HK-2 (cell line): Measurements from ENCODE around the gene VCAN.

Experiments used
- DNase-seq: peaks from one replicate; pipeline ENCODE4 v3.0.0-alpha.2; 2018; ENCODE audit not compliant: unreplicated experiment

Gene VCAN

DNA sequence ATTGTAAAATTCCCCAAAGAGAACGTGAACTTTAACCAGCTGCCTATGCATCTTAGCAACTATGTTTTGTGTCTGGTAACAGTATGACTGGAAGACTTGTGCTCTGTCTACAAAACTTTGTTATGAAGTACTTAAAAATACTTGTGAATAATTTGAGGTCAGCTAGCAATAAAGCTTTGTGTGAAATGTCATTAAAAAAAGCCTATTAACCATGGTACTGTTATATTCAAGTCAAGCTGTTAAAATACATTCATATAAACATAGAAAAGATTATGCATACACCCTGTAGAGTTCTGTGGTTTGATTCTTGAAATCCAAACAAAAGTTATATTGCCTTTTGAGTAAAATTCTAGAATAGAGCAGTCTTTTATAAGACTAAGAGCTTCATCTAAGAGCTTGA lies 60.1 kb downstream of the VCAN start:
- no peak for DNase-seq

DNA sequence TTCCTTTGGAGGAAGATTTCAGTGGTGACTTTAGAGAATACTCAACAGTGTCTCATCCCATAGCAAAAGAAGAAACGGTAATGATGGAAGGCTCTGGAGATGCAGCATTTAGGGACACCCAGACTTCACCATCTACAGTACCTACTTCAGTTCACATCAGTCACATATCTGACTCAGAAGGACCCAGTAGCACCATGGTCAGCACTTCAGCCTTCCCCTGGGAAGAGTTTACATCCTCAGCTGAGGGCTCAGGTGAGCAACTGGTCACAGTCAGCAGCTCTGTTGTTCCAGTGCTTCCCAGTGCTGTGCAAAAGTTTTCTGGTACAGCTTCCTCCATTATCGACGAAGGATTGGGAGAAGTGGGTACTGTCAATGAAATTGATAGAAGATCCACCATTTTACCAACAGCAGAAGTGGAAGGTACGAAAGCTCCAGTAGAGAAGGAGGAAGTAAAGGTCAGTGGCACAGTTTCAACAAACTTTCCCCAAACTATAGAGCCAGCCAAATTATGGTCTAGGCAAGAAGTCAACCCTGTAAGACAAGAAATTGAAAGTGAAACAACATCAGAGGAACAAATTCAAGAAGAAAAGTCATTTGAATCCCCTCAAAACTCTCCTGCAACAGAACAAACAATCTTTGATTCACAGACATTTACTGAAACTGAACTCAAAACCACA lies 67.4 kb downstream of the VCAN start:
- DNase-seq: no peak

DNA sequence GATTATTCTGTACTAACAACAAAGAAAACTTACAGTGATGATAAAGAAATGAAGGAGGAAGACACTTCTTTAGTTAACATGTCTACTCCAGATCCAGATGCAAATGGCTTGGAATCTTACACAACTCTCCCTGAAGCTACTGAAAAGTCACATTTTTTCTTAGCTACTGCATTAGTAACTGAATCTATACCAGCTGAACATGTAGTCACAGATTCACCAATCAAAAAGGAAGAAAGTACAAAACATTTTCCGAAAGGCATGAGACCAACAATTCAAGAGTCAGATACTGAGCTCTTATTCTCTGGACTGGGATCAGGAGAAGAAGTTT lies 67.9 kb downstream of the VCAN start:
- DNase-seq: no peak

DNA sequence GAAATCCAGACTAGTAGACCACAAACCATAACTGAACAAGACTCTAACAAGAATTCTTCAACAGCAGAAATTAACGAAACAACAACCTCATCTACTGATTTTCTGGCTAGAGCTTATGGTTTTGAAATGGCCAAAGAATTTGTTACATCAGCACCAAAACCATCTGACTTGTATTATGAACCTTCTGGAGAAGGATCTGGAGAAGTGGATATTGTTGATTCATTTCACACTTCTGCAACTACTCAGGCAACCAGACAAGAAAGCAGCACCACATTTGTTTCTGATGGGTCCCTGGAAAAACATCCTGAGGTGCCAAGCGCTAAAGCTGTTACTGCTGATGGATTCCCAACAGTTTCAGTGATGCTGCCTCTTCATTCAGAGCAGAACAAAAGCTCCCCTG lies 68.6 kb downstream of the VCAN start:
- DNase-seq: no peak

DNA sequence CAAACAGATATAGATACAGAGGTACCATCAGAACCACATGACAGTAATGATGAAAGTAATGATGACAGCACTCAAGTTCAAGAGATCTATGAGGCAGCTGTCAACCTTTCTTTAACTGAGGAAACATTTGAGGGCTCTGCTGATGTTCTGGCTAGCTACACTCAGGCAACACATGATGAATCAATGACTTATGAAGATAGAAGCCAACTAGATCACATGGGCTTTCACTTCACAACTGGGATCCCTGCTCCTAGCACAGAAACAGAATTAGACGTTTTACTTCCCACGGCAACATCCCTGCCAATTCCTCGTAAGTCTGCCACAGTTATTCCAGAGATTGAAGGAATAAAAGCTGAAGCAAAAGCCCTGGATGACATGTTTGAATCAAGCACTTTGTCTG lies 69.2 kb downstream of the VCAN start:
- DNase-seq: no peak

DNA sequence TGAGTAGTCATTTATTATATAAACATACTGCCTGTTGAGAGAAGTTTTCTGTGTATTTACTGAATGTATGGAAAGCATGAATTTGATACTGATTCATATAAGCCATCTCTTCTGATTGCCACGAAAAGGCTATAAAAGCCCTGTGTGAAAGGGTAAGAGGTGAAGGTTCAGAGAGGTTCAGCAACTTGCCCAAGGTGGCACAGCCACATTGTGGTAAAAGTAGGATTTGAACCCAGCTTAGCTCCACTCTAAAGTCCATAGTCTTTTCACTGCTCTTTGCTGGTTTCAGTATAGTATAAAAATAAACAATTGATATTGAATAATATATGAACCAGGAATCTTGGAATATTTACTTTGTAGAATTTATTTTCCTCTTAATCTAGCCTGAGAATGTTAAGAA lies 71.3 kb downstream of the VCAN start:
- DNase-seq: no peak

DNA sequence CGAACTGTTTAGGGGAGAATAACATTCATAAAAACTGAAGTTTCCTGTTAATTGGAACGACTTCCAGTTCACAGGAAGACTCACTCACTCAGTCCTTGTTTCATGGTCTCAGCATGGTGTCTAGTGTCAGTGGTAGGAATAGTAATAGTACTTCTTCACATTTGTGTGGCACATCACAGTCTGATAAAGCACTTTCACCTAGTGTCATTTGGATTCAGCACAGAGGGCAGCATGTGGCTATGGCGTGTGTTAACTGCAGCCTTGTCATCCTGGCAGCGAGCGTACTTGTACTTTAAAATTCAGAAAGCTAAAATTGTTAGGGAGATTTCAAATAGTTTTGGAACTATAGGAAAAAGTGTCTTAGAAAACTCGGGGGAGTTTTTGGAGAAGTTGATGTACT lies 72.4 kb downstream of the VCAN start:
- no peak for DNase-seq

DNA sequence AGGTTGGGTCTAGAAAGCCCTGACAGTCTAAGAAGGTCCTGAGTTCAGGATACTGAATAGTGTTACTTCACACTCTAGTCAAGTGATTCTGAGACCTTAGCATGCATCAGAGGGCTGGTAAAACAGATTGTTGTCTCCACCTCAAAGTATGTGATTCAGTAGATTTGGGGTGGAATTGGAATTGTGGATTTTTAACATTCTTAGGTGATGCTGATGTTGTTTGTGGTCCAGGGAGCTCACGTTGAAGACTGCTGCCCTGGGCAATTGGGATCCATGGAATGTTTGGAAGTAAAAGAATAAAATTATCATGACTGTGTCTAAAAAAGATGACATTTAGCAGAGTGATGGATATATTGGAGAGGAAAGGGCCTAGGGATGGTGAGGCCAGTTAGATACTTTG lies 75.6 kb downstream of the VCAN start:
- no peak for DNase-seq

DNA sequence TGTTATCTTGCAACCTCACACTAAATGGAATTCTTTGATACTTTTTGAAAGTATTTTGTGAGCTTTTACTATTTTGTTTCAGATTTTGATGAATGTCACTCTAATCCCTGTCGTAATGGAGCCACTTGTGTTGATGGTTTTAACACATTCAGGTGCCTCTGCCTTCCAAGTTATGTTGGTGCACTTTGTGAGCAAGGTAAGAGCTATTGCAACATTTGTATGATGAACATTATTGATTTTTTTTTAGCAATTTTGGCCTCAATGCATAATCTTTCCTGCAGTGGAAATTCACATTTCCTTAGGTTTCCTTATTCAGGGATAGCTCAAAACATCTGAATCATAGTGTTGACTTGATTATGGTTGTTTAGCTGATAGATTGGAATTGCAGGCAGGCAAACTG lies 76.3 kb downstream of the VCAN start:
- DNase-seq: no peak

DNA sequence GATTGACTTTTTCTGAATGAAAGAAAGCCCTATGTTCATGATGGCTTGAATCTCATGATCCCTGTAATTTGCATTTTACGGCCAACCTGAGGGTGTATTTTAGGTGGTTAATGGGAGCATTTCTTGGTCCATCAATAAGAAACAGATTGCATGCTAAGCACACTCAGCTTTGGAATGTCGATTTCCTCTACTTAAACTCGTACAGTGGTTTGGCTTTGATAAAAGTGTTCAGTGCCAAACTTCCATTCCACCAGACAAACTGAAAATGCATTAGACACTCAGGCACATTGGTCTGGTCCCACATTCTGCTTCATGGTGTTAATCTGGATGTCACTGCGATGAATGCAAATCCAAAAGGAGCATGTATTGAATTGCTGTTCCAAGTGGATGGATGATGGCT lies 77.0 kb downstream of the VCAN start:
- DNase-seq: no peak

DNA sequence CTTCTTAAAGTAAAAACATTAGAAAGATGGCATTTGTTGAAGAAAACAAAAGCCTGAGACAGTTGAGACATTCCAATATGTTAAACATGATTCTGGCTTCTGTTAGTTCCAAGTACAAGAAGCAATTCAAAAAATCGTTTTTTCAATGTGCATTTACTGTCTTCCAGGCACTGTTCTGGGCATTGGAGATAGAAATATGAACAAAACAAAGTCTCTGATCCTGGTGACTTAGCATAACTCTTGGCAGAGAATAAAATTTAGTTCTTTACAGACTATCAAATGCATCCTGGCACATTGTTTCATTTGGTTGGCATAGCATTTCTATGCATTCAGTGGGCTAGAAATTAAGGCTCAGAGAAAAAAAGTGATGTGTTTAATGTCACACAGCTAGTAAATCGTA lies 77.5 kb downstream of the VCAN start:
- no peak for DNase-seq

DNA sequence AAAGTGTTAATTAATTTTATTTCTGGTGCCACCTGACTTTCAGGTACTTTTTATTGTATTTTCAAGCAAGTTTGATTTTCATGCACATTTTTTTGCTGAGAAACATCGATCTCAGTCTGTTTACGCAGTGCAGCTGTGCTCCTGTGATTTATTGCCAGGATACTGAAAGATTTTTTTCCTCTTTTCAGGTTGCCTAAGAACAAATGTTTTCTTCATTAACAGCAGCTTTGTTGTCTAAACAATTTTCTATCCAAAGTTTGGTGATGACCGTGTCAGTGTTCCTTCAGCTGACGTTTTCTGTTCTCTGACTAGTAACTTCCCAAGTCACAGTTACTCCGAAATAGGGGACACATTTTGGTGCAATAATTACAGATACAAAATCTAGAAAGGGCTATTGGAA lies 78.1 kb downstream of the VCAN start:
- DNase-seq: no peak

DNA sequence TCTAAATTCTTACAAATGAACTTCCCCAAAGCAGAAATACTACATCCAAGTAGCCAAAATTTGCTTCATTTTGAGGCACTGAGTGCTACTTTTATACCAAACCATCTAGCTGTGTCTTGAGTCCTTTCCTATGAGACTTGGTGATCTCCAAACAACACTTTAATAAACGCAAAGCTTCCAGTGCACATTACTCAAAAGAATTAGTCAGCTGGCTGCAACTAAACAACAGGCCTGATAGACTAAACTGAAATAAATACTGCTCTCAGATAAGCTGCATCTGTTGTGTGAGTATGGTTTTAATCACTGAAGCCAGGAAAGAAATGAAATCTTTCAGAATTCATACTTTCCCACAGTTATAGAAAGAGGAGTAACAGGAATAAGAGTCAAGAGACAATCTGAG lies 80.3 kb downstream of the VCAN start:
- DNase-seq: no peak

DNA sequence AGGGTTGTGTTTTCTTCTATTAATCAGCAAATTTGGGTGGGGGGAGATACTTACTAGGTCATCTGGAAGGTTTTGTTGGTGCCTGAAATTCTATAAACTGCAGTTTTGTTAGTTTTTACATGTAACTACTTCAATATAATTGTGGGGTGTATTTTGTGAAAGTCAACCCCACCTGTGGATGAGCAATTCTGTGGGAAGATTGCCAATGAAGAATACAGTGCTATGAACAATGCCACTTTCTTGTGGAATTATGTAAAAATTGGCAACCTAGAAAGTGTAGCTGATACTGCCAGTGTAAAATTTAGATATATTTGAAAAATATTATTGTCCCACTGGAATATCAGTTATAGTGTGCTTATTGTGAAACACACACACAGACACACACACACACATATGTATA lies 80.7 kb downstream of the VCAN start:
- DNase-seq: no peak

DNA sequence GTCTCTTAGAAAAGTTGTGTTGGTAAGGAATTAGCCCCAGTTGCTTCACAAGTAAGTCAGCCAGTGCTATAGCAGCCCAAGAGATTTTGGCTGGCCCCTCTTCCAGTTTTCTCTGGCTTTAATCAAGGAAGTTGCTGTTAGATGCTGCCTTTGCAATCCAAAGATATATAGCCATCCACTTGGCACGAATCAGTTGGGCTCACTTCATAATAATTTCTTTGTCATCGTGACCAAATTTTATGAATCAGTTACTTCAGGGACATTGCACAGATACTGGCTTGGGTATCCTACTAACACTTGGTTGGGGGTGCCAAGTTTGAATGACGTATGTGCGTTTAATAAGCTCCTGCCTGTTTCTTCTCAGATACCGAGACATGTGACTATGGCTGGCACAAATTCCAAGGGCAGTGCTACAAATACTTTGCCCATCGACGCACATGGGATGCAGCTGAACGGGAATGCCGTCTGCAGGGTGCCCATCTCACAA lies 81.5 kb downstream of the VCAN start:
- DNase-seq: no peak

DNA sequence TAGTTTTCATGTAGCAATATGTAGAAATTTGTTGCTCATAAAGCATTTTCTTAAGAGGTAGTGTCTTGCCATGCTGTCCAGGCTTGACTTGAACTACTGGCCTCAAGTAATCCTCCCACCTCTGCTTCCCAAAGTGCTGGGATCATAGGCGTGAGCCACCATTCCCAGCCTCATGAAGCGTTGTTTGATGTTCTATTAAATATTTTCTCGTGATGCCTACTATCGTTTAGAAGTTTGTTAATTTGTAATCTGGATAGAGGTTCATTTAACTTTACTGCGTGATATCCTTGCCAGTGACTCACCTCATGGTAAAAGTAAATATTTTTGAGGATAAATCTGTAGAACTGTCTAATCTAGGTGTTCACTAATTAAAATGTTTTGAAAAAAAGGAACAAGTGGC lies 82.6 kb downstream of the VCAN start:
- DNase-seq: peak; percentile 26

DNA sequence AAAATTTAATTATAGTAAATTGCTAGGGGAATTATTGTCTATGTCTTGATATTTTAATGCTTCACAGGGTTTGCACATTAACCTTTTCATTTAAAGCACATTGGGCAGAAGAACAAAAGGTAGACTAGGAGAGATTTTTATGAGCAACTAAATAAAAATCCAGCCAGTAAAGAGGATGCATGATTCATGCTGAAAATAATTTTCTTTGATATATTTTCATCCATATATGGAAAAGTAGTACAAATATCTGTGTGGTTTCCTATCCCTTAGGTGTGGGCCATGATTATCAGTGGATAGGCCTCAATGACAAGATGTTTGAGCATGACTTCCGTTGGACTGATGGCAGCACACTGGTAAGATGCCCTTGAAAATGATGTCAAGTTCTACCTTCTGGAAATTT lies 83.1 kb downstream of the VCAN start:
- no peak for DNase-seq

DNA sequence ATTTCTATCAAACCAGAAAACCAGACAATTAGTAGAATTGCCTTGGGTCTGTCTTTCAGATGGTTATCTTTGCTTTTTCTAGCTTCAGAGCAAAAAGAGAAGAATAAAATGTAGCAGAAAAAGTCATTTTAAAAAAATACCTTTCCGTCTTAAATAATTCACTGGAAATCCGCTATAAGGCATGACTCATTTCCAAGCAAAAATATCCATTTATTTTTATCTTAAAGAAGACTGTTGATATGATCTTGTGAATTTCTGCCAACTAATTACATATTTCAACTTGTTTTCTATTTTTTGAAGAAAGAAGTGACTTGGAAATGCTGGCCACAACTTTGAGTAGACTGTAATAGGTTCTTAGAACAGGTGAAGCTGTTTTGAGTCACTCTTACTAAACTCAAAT lies 83.7 kb downstream of the VCAN start:
- DNase-seq: no peak

DNA sequence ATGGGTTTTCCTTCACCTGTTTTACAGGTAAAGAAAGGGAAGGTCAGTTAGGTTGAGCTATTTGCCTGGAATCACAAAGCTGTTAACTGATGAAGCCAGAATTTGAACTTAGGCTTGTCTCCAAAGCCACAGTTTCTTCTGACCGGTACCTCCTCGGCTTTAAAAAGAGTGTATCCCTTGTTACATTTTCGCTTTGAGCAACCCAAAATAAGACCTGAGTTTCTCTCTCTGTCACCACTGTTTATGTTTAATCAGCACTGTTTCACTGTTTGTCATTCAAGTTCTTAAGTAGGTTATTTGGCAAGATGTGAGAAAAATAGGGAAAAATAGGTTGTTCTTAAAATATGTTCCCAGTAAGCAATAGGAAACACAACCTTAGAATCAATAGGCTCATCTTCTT lies 84.6 kb downstream of the VCAN start:
- no peak for DNase-seq

DNA sequence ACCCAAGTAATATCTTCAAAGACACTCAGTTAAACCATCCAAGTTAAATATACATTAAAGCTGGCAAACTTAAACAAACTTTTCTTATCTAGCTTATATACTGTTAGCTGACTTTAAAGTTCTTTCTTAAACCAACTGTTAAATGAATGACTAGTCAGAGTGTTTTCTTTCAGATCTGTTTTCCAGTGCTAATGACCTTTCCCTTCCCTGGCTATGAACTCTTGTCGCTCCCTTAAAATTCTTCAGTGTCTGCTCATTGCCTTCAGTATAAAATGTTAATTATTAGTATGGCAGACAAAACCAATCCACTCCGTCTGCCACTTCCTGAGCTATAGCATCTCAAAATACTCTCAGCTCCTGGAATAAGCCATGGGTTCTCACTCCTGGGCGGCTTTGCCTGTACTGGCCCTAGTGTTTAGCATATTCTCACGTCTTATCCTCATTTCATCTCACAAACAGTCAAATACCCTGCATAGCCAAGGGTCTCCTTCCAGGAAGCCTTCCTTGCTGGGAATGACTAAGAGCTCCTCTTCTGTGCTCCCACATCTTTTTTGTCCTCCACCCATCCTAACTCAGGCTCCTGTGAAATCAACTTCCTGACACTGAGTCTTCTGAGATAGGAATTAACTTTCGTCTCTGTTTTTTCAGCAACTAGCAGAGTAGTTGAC lies 87.7 kb downstream of the VCAN start:
- peak; percentile 32 for DNase-seq

DNA sequence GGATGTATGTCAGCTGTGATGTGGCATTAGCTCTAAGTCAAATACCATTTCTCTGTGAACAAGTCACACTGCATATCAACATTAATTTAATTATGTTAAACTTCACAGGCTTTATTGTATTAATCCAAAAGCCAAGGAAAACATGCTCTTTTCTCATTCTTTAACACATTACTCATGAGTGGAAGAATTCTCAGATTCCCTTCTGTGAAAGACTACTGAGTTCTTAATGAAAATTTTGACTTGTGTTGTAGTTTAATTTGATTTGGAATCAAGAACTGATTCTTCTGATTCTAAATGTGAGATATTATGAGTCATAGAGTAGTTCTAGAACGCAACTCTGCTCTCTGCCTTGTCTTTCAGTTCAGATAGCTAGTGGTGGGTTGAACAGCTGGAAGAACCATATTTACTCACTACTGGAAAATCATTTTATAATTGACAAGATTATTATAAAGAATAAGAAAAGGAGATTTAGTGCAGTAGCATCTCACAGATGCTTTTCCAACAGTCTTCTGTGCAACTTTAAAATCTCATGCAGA lies 90.6 kb downstream of the VCAN start:
- no peak for DNase-seq

DNA sequence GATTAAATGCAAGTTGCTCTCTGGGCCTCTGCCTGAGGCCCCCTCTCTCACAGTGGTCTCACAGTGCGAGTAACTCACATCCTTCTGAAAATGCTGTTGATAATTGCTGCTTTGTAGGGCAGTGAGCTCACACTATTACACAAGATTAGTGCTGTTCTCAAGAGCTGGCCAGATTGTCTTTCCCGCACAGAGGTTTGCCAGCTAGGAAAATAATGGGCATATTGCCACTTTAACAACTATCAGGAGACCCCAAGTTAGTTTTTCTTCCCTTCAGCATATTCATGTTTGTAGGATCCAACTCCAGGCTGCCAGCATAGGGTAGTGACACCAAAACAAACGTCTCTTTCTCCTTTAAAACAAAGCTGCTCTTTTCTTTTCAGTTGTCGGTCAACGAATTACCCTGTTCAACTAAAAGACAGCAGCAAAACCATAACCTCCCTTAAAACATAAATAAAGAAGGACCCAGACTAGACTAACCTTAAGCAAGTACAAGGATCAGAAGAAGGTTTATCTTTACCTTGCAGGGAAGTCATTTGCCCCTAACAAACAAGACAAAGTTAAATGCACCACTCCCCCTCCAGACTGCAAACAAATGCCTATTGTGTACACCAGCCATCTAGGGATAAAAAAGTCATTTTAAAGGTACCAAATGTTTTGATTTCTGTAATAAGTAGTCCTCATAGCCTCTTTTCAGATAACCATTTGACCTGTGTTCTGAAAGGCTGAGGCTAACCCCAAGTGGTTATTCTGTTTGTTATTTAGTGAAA lies 91.4 kb downstream of the VCAN start:
- DNase-seq: no peak

DNA sequence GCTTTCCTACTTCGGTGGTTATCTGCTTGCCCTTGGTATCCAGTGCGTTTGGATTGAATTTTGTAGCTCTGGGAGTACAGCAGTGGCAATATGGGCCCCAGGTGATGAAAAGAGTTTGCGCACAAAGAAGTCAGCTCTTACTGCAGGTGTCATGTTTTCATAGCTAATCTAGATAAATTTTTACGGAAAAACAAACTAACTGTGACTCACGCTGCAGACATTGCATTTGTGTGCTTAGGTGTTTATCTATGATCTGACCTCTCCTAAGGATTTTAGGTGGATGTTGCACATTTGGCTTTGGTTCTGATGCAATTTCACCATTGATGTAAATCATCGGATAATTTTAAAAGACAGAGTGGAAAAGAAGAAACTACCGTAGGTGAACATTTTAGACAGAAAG lies 92.1 kb downstream of the VCAN start:
- DNase-seq: no peak
